Measurements from ENCODE around the gene MIPEP.

The MIPEP gene

GRCh38 chr13:23787464-23787863 is 101.7 kb downstream of the MIPEP start:
- Histone ChIP-seq H3K36me3 (ENCODE audit: control insufficient read depth, insufficient read depth, low read length) (no peaks in the 10 kb centered on the region), H3K9me3 (ENCODE audit: control insufficient read depth, low read length) (no peaks in the 10 kb centered on the region), H3K27me3 (ENCODE audit: control insufficient read depth, insufficient read depth, low read length, poor library complexity, severe bottlenecking) (no peaks in the 10 kb centered on the region), H3K4me1 (ENCODE audit: control insufficient read depth, insufficient read depth, low read length) (no peaks in the 10 kb centered on the region), H3K27ac (ENCODE audit: insufficient read depth, low read depth, low read length, poor library complexity, severe bottlenecking) (no peak overlapping the region), H3K4me3 (ENCODE audit: insufficient read depth, low read depth, low read length) (no peak overlapping the region)
- WGBS, 2 experiments: 88 to 94% methylated on average over 4 of the region's 4 CpGs

- Histone ChIP-seq H3K27me3 (ENCODE audit: control insufficient read depth, insufficient read depth, low read length, poor library complexity, severe bottlenecking) (no peaks in the 10 kb centered on the region), H3K36me3 (ENCODE audit: control insufficient read depth, insufficient read depth, low read length) (no peaks in the 10 kb centered on the region), H3K27ac (ENCODE audit: insufficient read depth, low read depth, low read length, poor library complexity, severe bottlenecking) (no peak overlapping the region), H3K4me3 (ENCODE audit: insufficient read depth, low read depth, low read length) (no peak overlapping the region), H3K9me3 (ENCODE audit: control insufficient read depth, low read length) (no peaks in the 10 kb centered on the region), H3K4me1 (ENCODE audit: control insufficient read depth, insufficient read depth, low read length) (no peaks in the 10 kb centered on the region)
- 94% methylated on average over 3 of the region's 3 CpGs for WGBS, 2 experiments
Observed at GRCh38 chr13:23786607-23787006, 102.6 kb downstream of the MIPEP start.

- Histone ChIP-seq H3K4me1 (ENCODE audit: control insufficient read depth, insufficient read depth, low read length) (no peaks in the 10 kb centered on the region), H3K36me3 (ENCODE audit: control insufficient read depth, insufficient read depth, low read length) (no peaks in the 10 kb centered on the region), H3K27ac (ENCODE audit: insufficient read depth, low read depth, low read length, poor library complexity, severe bottlenecking) (no peak overlapping the region), H3K4me3 (ENCODE audit: insufficient read depth, low read depth, low read length) (no peak overlapping the region), H3K27me3 (ENCODE audit: control insufficient read depth, insufficient read depth, low read length, poor library complexity, severe bottlenecking) (no peaks in the 10 kb centered on the region), H3K9me3 (ENCODE audit: control insufficient read depth, low read length) (no peaks in the 10 kb centered on the region)
- 90 to 100% methylated on average over 1 of the region's 1 CpG for WGBS, 2 experiments
Observed at GRCh38 chr13:23778879-23779278, 110.3 kb downstream of the MIPEP start.

- Histone ChIP-seq H3K4me3 (ENCODE audit: insufficient read depth, low read depth, low read length) (no peak overlapping the region), H3K36me3 (ENCODE audit: control insufficient read depth, insufficient read depth, low read length) (no peaks in the 10 kb centered on the region), H3K4me1 (ENCODE audit: control insufficient read depth, insufficient read depth, low read length) (no peaks in the 10 kb centered on the region), H3K9me3 (ENCODE audit: control insufficient read depth, low read length) (no peaks in the 10 kb centered on the region), H3K27me3 (ENCODE audit: control insufficient read depth, insufficient read depth, low read length, poor library complexity, severe bottlenecking) (no peaks in the 10 kb centered on the region), H3K27ac (ENCODE audit: insufficient read depth, low read depth, low read length, poor library complexity, severe bottlenecking) (no peak overlapping the region)
- 69 to 72% methylated on average over 2 of the region's 2 CpGs for WGBS, 2 experiments
Observed at GRCh38 chr13:23778002-23778652, 111.1 kb downstream of the MIPEP start.

- Histone ChIP-seq H3K27ac (ENCODE audit: insufficient read depth, low read depth, low read length, poor library complexity, severe bottlenecking) (no peak overlapping the region), H3K27me3 (ENCODE audit: control insufficient read depth, insufficient read depth, low read length, poor library complexity, severe bottlenecking) (no peaks in the 10 kb centered on the region), H3K36me3 (ENCODE audit: control insufficient read depth, insufficient read depth, low read length) (no peaks in the 10 kb centered on the region), H3K9me3 (ENCODE audit: control insufficient read depth, low read length) (no peaks in the 10 kb centered on the region), H3K4me3 (ENCODE audit: insufficient read depth, low read depth, low read length) (no peak overlapping the region), H3K4me1 (ENCODE audit: control insufficient read depth, insufficient read depth, low read length) (no peaks in the 10 kb centered on the region)
- WGBS, 2 experiments: 91 to 93% methylated on average over 1 of the region's 1 CpG
Observed at GRCh38 chr13:23777575-23777870, 111.7 kb downstream of the MIPEP start.

GRCh38 chr13:23776698-23777574 is 112.3 kb downstream of the MIPEP start:
- Histone ChIP-seq H3K27ac (ENCODE audit: insufficient read depth, low read depth, low read length, poor library complexity, severe bottlenecking) (no peak overlapping the region), H3K27me3 (ENCODE audit: control insufficient read depth, insufficient read depth, low read length, poor library complexity, severe bottlenecking) (no peaks in the 10 kb centered on the region), H3K9me3 (ENCODE audit: control insufficient read depth, low read length) (no peaks in the 10 kb centered on the region), H3K4me3 (ENCODE audit: insufficient read depth, low read depth, low read length) (no peak overlapping the region), H3K4me1 (ENCODE audit: control insufficient read depth, insufficient read depth, low read length) (no peaks in the 10 kb centered on the region), H3K36me3 (ENCODE audit: control insufficient read depth, insufficient read depth, low read length) (no peaks in the 10 kb centered on the region)
- WGBS, 2 experiments: 94 to 96% methylated on average over 3 of the region's 3 CpGs

GRCh38 chr13:23772717-23773116 is 116.5 kb downstream of the MIPEP start:
- Histone ChIP-seq H3K27me3 (ENCODE audit: control insufficient read depth, insufficient read depth, low read length, poor library complexity, severe bottlenecking) (no peaks in the 10 kb centered on the region), H3K27ac (ENCODE audit: insufficient read depth, low read depth, low read length, poor library complexity, severe bottlenecking) (no peak overlapping the region), H3K36me3 (ENCODE audit: control insufficient read depth, insufficient read depth, low read length) (no peaks in the 10 kb centered on the region), H3K4me1 (ENCODE audit: control insufficient read depth, insufficient read depth, low read length) (no peaks in the 10 kb centered on the region), H3K9me3 (ENCODE audit: control insufficient read depth, low read length) (no peaks in the 10 kb centered on the region), H3K4me3 (ENCODE audit: insufficient read depth, low read depth, low read length) (no peak overlapping the region)
- 43 to 45% methylated on average over 2 of the region's 2 CpGs for WGBS, 2 experiments

GRCh38 chr13:23771956-23772355 is 117.2 kb downstream of the MIPEP start:
- Histone ChIP-seq H3K4me3 (ENCODE audit: insufficient read depth, low read depth, low read length) (no peak overlapping the region), H3K27me3 (ENCODE audit: control insufficient read depth, insufficient read depth, low read length, poor library complexity, severe bottlenecking) (no peaks in the 10 kb centered on the region), H3K36me3 (ENCODE audit: control insufficient read depth, insufficient read depth, low read length) (no peaks in the 10 kb centered on the region), H3K27ac (ENCODE audit: insufficient read depth, low read depth, low read length, poor library complexity, severe bottlenecking) (no peak overlapping the region), H3K9me3 (ENCODE audit: control insufficient read depth, low read length) (no peaks in the 10 kb centered on the region), H3K4me1 (ENCODE audit: control insufficient read depth, insufficient read depth, low read length) (no peaks in the 10 kb centered on the region)
- WGBS, 2 experiments: 89 to 90% methylated on average over 3 to 4 of the region's 4 CpGs

- H3K27ac ChIP-seq (ENCODE audit: insufficient read depth, low read depth, low read length, poor library complexity, severe bottlenecking): no peak overlapping the region
- WGBS, 2 experiments: 92 to 96% methylated on average over 2 of the region's 2 CpGs
- H3K4me1 ChIP-seq (ENCODE audit: control insufficient read depth, insufficient read depth, low read length): no peaks in the 10 kb centered on the region
- no peaks in the 10 kb centered on the region for H3K36me3 ChIP-seq (ENCODE audit: control insufficient read depth, insufficient read depth, low read length)
- H3K4me3 ChIP-seq (ENCODE audit: insufficient read depth, low read depth, low read length): no peak overlapping the region
- no peaks in the 10 kb centered on the region for H3K9me3 ChIP-seq (ENCODE audit: control insufficient read depth, low read length)
- H3K27me3 ChIP-seq (ENCODE audit: control insufficient read depth, insufficient read depth, low read length, poor library complexity, severe bottlenecking): no peaks in the 10 kb centered on the region
Observed at GRCh38 chr13:23771552-23771951, 117.6 kb downstream of the MIPEP start.

- Histone ChIP-seq H3K9me3 (ENCODE audit: control insufficient read depth, low read length) (no peaks in the 10 kb centered on the region), H3K27ac (ENCODE audit: insufficient read depth, low read depth, low read length, poor library complexity, severe bottlenecking) (no peak overlapping the region), H3K4me3 (ENCODE audit: insufficient read depth, low read depth, low read length) (no peak overlapping the region), H3K27me3 (ENCODE audit: control insufficient read depth, insufficient read depth, low read length, poor library complexity, severe bottlenecking) (no peaks in the 10 kb centered on the region), H3K4me1 (ENCODE audit: control insufficient read depth, insufficient read depth, low read length) (no peaks in the 10 kb centered on the region), H3K36me3 (ENCODE audit: control insufficient read depth, insufficient read depth, low read length) (no peaks in the 10 kb centered on the region)
- WGBS, 2 experiments: 88 to 93% methylated on average over 4 of the region's 4 CpGs
Observed at GRCh38 chr13:23770973-23771372, 118.2 kb downstream of the MIPEP start.
